CD4-positive, alpha-beta T cell (primary cell): ENCODE results near the gene SLC38A3. TPM values are rescaled to one million over a fixed set of nuclear protein-coding genes. Genes with fewer than 3 reads are reported as not detected.

Experiments
- ATAC-seq: fragments of 200-7000 bp; cut with Tn5 transposase; one replicate; pipeline ENCODE4 v1.10.0; 2022; ENCODE audit warnings: mild to moderate bottlenecking; ENCODE audit not compliant: poor library complexity
- CTCF ChIA-PET: fragments of 350-600 bp; sonication (Branson Sonifier 250); formaldehyde crosslinking; loops from one replicate; lab custom pipeline; 2021; ENCODE audit warnings: antibody characterized with exemption, inconsistent platforms; lab: Charles Lee
- POLR2A ChIA-PET: fragments of 350-600 bp; sonication (Branson Sonifier 250); formaldehyde crosslinking; loops from one replicate; lab custom pipeline; 2021; ENCODE audit warnings: antibody characterized with exemption, inconsistent platforms; lab: Charles Lee
- DNase-seq, 14 experiments: peaks; one replicate each; pipeline ENCODE4 v3.0.0-alpha.2; 2013 to 2020; ENCODE audit warnings: mixed read lengths in 2 of 14
- H3K27ac ChIP-seq, 2 donors: one replicate each; pipeline versions ENCODE4 v1.5.1 to v1.7.0; 2013; ENCODE audit warnings: low read length in 2 of 2, low read depth in 1 of 2, mild to moderate bottlenecking in 1 of 2
- H3K27me3 ChIP-seq, 2 experiments: 1 replicate in 1 of 2; 2 replicates in 1 of 2; pipeline versions ENCODE4 v1.6.1 to v1.7.0; 2013; ENCODE audit warnings: low read length in 2 of 2, control low read depth in 1 of 2, mild to moderate bottlenecking in 1 of 2, moderate library complexity in 1 of 2; ENCODE audit not compliant: insufficient read depth in 2 of 2, control insufficient read depth in 1 of 2
- H3K36me3 ChIP-seq: one replicate; pipeline ENCODE4 v1.6.1; 2013; ENCODE audit warnings: low read length, control low read depth; ENCODE audit not compliant: insufficient read depth
- H3K4me1 ChIP-seq: one replicate; pipeline ENCODE4 v1.6.1; 2013; ENCODE audit warnings: low read length, control low read depth; ENCODE audit not compliant: insufficient read depth
- H3K4me3 ChIP-seq: one replicate; pipeline ENCODE4 v1.5.1; 2013; ENCODE audit warnings: mild to moderate bottlenecking, low read length, moderate library complexity
- H3K9me3 ChIP-seq, 2 experiments: 1 replicate in 1 of 2; 2 replicates in 1 of 2; pipeline versions ENCODE4 v1.6.1 to v1.7.0; 2013; ENCODE audit warnings: low read length in 2 of 2, mild to moderate bottlenecking in 2 of 2, control low read depth in 1 of 2, moderate library complexity in 1 of 2; ENCODE audit not compliant: control insufficient read depth in 1 of 2, insufficient read depth in 1 of 2
- H3K27ac Mint-ChIP-seq: one replicate; pipeline ENCODE4 v1.8.0; 2020; ENCODE audit warnings: mixed read lengths
- H3K27me3 Mint-ChIP-seq: one replicate; pipeline ENCODE4 v1.8.0; 2021; ENCODE audit warnings: mixed read lengths
- H3K36me3 Mint-ChIP-seq: one replicate; pipeline ENCODE4 v1.8.0; 2021; ENCODE audit warnings: low read depth, mixed read lengths
- H3K4me1 Mint-ChIP-seq: one replicate; pipeline ENCODE4 v1.8.0; 2021; ENCODE audit warnings: low read depth, mixed read lengths
- H3K4me3 Mint-ChIP-seq: one replicate; pipeline ENCODE4 v1.8.0; 2020; ENCODE audit warnings: mild to moderate bottlenecking, mixed read lengths
- H3K9me3 Mint-ChIP-seq: one replicate; pipeline ENCODE4 v1.8.0; 2020; ENCODE audit warnings: mixed read lengths
- CTCF ChIP-seq: fragments of 200-600 bp; IDR thresholded peaks from one replicate; pipeline ENCODE4 v1.8.0; 2022; ENCODE audit warnings: antibody characterized with exemption, mild to moderate bottlenecking
- intact Hi-C, 2 experiments: fragments of 100-400 bp; cut with DNase I in 1 of 2; cut with micrococcal nuclease in 1 of 2; formaldehyde crosslinking; loops; one replicate each; pipeline versions ENCODE4 v1.15.1 to v1.9.0; 2023 to 2025; cut with DNase I, micrococcal nuclease
- total RNA-seq, 174 experiments: library from RNA in 2 of 174; stranded (reverse) in 2 of 174; gene quantifications; one replicate each; pipeline ENCODE4 v1.2.3 and lab custom pipeline; 2021 to 2026

The SLC38A3 gene
- total RNA-seq, 2 experiments from 2014 or later: 1.0 to 1.1 TPM

- no peaks in the 10 kb centered on the region for H3K9me3 Mint-ChIP-seq
- Histone ChIP-seq H3K9me3 (no peaks in the 10 kb centered on the region), H3K36me3 (no peaks in the 10 kb centered on the region), H3K4me1 (peaks cover 12% of the 10 kb centered on the region), H3K27ac (no peak overlapping the region), H3K27me3 (no peaks in the 10 kb centered on the region), H3K4me3 (no peak overlapping the region)
- no peak overlapping the region for H3K4me3 Mint-ChIP-seq
- ATAC-seq (no peak), DNase-seq (no peak)
- ChIA-PET CTCF (no interaction called here), POLR2A (no interaction called here)
- H3K27me3 Mint-ChIP-seq: no peaks in the 10 kb centered on the region
- no peaks in the 10 kb centered on the region for H3K4me1 Mint-ChIP-seq
- intact Hi-C loops: no loop called here
- no peaks in the 10 kb centered on the region for H3K36me3 Mint-ChIP-seq
- H3K27ac Mint-ChIP-seq: no peak overlapping the region
- TF ChIP-seq CTCF: no peak
These were observed 15.0 kb downstream of the SLC38A3 start for GRCh38 chr3:50220109-50220508.

GRCh38 chr3:50221051-50221410 is 16.0 kb downstream of the SLC38A3 start:
- no peaks in the 10 kb centered on the region for H3K36me3 ChIP-seq
- ChIA-PET POLR2A (interaction anchor here (1.2 to 1.6 kb wide), 2 partner anchors 15 to 26 kb away, joined by 3 to 5 read pairs; partner anchors contain the start of gene GNAI2), CTCF (no interaction called here)
- Mint-ChIP-seq H3K9me3 (no peaks in the 10 kb centered on the region), H3K4me3 (no peak overlapping the region), H3K36me3 (no peaks in the 10 kb centered on the region), H3K4me1 (peaks cover 3% of the 10 kb centered on the region), H3K27me3 (no peaks in the 10 kb centered on the region), H3K27ac (no peak overlapping the region)
- H3K9me3 ChIP-seq: no peaks in the 10 kb centered on the region
- intact Hi-C loops: no loop called here
- H3K27me3 ChIP-seq: no peaks in the 10 kb centered on the region
- no peak overlapping the region for H3K4me3 ChIP-seq
- no peak overlapping the region for H3K27ac ChIP-seq
- DNase-seq: no peak
- no peak for ATAC-seq
- no peak for TF ChIP-seq CTCF
- H3K4me1 ChIP-seq: peaks cover 16% of the 10 kb centered on the region

GRCh38 chr3:50221411-50222168 is 16.5 kb downstream of the SLC38A3 start:
- no peaks in the 10 kb centered on the region for H3K27me3 Mint-ChIP-seq
- intact Hi-C loops: no loop called here
- H3K4me3 ChIP-seq: no peak overlapping the region
- no peak for TF ChIP-seq CTCF
- H3K9me3 ChIP-seq: no peaks in the 10 kb centered on the region
- POLR2A ChIA-PET: interaction anchor here (1.2 to 1.6 kb wide), 2 partner anchors 15 to 26 kb away, joined by 3 to 5 read pairs; partner anchors contain the start of gene GNAI2
- CTCF ChIA-PET: interaction anchor here (2.7 kb wide), 1 partner anchor 27 kb away, joined by 8 read pairs; no protein-coding TSS in a partner anchor
- no peak overlapping the region for H3K27ac ChIP-seq
- H3K27ac Mint-ChIP-seq: no peak overlapping the region
- no peaks in the 10 kb centered on the region for H3K36me3 ChIP-seq
- H3K9me3 Mint-ChIP-seq: no peaks in the 10 kb centered on the region
- ATAC-seq: no peak
- peaks cover 6% of the 10 kb centered on the region for H3K4me1 Mint-ChIP-seq
- H3K36me3 Mint-ChIP-seq: no peaks in the 10 kb centered on the region
- H3K27me3 ChIP-seq: no peaks in the 10 kb centered on the region
- H3K4me3 Mint-ChIP-seq: no peak overlapping the region
- peaks cover 22% of the 10 kb centered on the region for H3K4me1 ChIP-seq
- peak in 2 of 14 experiments; percentile 21 to 31 for DNase-seq
